ENCODE measurements around the gene SPRYD7. TPM values are rescaled to one million over a fixed set of nuclear protein-coding genes. Genes with fewer than 3 reads are reported as not detected.

Gene SPRYD7
- total and polyA plus RNA-seq, 2 of the 8 experiments (the other 6 are each of a cell fraction or from before 2014, with no cell fraction given): 1.1 to 3.1 TPM

DNA sequence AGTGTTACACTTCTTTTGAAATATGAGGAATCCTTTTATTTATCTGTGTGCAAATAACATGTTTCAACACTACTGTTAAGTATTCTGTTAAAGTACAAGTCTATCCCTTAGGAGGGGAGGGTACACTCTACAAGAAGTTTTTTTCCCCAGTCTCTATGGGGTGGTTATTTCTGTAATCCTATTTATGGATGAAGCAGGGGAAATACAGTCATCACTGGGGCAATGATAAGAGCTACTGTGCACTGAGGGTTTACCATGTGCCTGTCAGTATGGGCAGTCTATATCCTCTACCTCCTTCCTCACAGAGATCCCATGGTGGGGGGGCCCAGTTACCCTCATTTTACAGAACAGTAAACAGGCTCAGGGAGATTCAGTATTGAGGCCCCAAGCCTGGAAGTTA lies 44.1 kb upstream of the SPRYD7 start (continued):
- no peak for TF ChIP-seq GTF2F1 (IDR thresholded peaks at IDR 0.05; ENCODE audit: borderline replicate concordance, low read depth, low read length)

Data from H1 (cell line).